Measurements from ENCODE around the gene CAP1. TPM values are rescaled to one million over a fixed set of nuclear protein-coding genes. Genes with fewer than 3 reads are reported as not detected.

Gene CAP1
- total and polyA plus RNA-seq, 2 of the 13 experiments (the other 11 are each of a cell fraction or from before 2014, with no cell fraction given) = 174 to 195 TPM

- TF ChIP-seq, protein P1, sequence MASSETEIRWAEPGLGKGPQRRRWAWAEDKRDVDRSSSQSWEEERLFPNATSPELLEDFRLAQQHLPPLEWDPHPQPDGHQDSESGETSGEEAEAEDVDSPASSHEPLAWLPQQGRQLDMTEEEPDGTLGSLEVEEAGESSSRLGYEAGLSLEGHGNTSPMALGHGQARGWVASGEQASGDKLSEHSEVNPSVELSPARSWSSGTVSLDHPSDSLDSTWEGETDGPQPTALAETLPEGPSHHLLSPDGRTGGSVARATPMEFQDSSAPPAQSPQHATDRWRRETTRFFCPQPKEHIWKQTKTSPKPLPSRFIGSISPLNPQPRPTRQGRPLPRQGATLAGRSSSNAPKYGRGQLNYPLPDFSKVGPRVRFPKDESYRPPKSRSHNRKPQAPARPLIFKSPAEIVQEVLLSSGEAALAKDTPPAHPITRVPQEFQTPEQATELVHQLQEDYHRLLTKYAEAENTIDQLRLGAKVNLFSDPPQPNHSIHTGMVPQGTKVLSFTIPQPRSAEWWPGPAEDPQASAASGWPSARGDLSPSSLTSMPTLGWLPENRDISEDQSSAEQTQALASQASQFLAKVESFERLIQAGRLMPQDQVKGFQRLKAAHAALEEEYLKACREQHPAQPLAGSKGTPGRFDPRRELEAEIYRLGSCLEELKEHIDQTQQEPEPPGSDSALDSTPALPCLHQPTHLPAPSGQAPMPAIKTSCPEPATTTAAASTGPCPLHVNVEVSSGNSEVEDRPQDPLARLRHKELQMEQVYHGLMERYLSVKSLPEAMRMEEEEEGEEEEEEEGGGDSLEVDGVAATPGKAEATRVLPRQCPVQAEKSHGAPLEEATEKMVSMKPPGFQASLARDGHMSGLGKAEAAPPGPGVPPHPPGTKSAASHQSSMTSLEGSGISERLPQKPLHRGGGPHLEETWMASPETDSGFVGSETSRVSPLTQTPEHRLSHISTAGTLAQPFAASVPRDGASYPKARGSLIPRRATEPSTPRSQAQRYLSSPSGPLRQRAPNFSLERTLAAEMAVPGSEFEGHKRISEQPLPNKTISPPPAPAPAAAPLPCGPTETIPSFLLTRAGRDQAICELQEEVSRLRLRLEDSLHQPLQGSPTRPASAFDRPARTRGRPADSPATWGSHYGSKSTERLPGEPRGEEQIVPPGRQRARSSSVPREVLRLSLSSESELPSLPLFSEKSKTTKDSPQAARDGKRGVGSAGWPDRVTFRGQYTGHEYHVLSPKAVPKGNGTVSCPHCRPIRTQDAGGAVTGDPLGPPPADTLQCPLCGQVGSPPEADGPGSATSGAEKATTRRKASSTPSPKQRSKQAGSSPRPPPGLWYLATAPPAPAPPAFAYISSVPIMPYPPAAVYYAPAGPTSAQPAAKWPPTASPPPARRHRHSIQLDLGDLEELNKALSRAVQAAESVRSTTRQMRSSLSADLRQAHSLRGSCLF (CRISPR knock-in tag; IDR thresholded peaks at IDR 0.05; ENCODE audit: borderline replicate concordance) = no peak
- TF ChIP-seq CHD4 (IDR thresholded peaks at IDR 0.05; ENCODE audit: borderline replicate concordance, low read length) (no peak), ZNF83 (CRISPR knock-in tag; IDR thresholded peaks at IDR 0.05; ENCODE audit: borderline replicate concordance) (no peak), BRCA1 (CRISPR knock-in tag; IDR thresholded peaks at IDR 0.05) (no peak), ZFYVE20 (CRISPR knock-in tag; IDR thresholded peaks at IDR 0.05; ENCODE audit: borderline replicate concordance, low read depth) (no peak), ZFX (CRISPR knock-in tag; IDR thresholded peaks at IDR 0.05; ENCODE audit: low read depth) (no peak)
Observed at GRCh38 chr1:40034869-40035268, 5.7 kb upstream of the CAP1 start (continued).

DNA sequence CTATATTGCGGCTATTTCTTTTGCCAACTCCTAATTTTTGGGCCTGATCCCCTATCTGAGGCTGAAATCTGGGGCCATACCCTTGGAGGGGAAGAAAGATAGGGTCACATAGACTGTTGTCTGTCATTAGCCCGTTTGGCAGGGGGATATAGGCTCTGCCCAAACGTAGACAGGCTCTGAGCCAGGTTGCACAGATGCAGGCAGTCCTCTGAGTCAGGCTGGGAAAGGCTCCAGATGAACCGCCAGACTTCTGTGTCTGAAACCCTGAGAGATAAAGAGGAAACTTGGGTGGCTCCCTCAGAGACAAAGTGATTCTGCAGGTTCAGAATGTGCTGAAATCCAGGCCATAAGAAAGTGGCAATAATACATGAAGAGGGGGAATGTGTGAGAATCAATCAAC is 4.0 kb upstream of the CAP1 start:
- Histone ChIP-seq H4K20me1 (ENCODE audit: insufficient read depth, low read length) (no peaks in the 10 kb centered on the region), H3K79me2 (ENCODE audit: insufficient read depth, low read length) (peaks cover 10% of the 10 kb centered on the region), H3K4me3 (replicated peaks in 1 of 3; ENCODE audit: insufficient read depth in 1 of 3, low read depth in 2 of 3, low read length in 3 of 3) (no peak overlapping the region), H3K27ac (ENCODE audit: extremely low read length, insufficient read depth, low read length) (no peak overlapping the region), H3K9me3 (ENCODE audit: low read length) (no peaks in the 10 kb centered on the region), H3K9ac (ENCODE audit: insufficient read depth, low read depth, low read length) (no peak overlapping the region), H3K4me2 (ENCODE audit: low read depth, low read length) (no peak overlapping the region), H3K4me1 (ENCODE audit: insufficient read depth, low read length) (peaks cover 10% of the 10 kb centered on the region), H3K27me3 (ENCODE audit: control insufficient read depth in 1 of 2, insufficient read depth in 2 of 2, low read length in 2 of 2) (no peaks in the 10 kb centered on the region; a peak in 1 of 5 replicates), H3K36me3 (replicated peaks in 1 of 2; ENCODE audit: control insufficient read depth in 1 of 2, insufficient read depth in 2 of 2, low read length in 2 of 2) (no peaks in the 10 kb centered on the region), H2AFZ (ENCODE audit: low read length) (no peak overlapping the region)
- in situ Hi-C loops (cut with HindIII; ENCODE audit: extremely low pct_ligation_motif_present, low pct_unique_long_range_greater_than_20kb) = loop anchor here (10.0 kb wide), 1 partner anchor 112 kb away; no protein-coding TSS in a partner anchor
- DNase-seq (ENCODE audit: low spot score) = no peak
- no TSS peak for BruUV-seq (replicated peaks)
- CTCF ChIA-PET (ENCODE audit: low intra/inter-chr PET ratio, low total read pairs) = no interaction called here
- intact Hi-C loops (cut with micrococcal nuclease; ENCODE audit: unreplicated experiment) = loop anchor here (5.0 to 10.0 kb wide), 3 partner anchors 122 to 879 kb away; no protein-coding TSS in a partner anchor
- 41% methylated on average over 4 of the region's 4 CpGs for WGBS (ENCODE audit: low lambda C conversion rate)
- no peak for ATAC-seq
- FAIRE-seq = no peak
- POLR2A ChIA-PET = no interaction called here
- TF ChIP-seq CHCHD3 (CRISPR knock-in tag; IDR thresholded peaks at IDR 0.05) (no peak), KLF12 (CRISPR knock-in tag; IDR thresholded peaks at IDR 0.05; ENCODE audit: borderline replicate concordance) (no peak), HOXA5 (CRISPR knock-in tag; IDR thresholded peaks at IDR 0.05) (no peak), MXI1 (IDR thresholded peaks at IDR 0.05; ENCODE audit: borderline replicate concordance, low read depth, low read length) (no peak), GTF2F1 (IDR thresholded peaks at IDR 0.05; ENCODE audit: low read length) (no peak), MED8 (CRISPR knock-in tag; IDR thresholded peaks at IDR 0.05; ENCODE audit: insufficient replicate concordance) (no peak), ZBTB3 (CRISPR knock-in tag; IDR thresholded peaks at IDR 0.05; ENCODE audit: borderline replicate concordance, low read depth) (no peak), SKI (IDR thresholded peaks at IDR 0.05; ENCODE audit: partially characterized antibody) (no peak), TCF7 (IDR thresholded peaks at IDR 0.05; ENCODE audit: low read depth) (no peak), MTA3 (CRISPR knock-in tag; IDR thresholded peaks at IDR 0.05) (no peak)
- TF ChIP-seq, protein P2, sequence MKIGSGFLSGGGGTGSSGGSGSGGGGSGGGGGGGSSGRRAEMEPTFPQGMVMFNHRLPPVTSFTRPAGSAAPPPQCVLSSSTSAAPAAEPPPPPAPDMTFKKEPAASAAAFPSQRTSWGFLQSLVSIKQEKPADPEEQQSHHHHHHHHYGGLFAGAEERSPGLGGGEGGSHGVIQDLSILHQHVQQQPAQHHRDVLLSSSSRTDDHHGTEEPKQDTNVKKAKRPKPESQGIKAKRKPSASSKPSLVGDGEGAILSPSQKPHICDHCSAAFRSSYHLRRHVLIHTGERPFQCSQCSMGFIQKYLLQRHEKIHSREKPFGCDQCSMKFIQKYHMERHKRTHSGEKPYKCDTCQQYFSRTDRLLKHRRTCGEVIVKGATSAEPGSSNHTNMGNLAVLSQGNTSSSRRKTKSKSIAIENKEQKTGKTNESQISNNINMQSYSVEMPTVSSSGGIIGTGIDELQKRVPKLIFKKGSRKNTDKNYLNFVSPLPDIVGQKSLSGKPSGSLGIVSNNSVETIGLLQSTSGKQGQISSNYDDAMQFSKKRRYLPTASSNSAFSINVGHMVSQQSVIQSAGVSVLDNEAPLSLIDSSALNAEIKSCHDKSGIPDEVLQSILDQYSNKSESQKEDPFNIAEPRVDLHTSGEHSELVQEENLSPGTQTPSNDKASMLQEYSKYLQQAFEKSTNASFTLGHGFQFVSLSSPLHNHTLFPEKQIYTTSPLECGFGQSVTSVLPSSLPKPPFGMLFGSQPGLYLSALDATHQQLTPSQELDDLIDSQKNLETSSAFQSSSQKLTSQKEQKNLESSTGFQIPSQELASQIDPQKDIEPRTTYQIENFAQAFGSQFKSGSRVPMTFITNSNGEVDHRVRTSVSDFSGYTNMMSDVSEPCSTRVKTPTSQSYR (CRISPR knock-in tag; IDR thresholded peaks at IDR 0.05; ENCODE audit: borderline replicate concordance) = no peak
